Measurements from ENCODE around the gene GBX1.

- no peak for TF ChIP-seq CTCF (IDR thresholded peaks at IDR 0.05)
- no peak for TF ChIP-seq POLR2A (IDR thresholded peaks at IDR 0.05)
Observed at GRCh38 chr7:151189038-151189437, 21.5 kb upstream of the GBX1 start.

Measured in body of pancreas (tissue), 4 donors.